ENCODE data around the gene CSNK1D. TPM values are rescaled to one million over a fixed set of nuclear protein-coding genes. Genes with fewer than 3 reads are reported as not detected.
A peak's percentile ranks its signal among the peaks of the same experiment; 100 is the strongest.

The CSNK1D gene
- total RNA-seq, 1 donor from 2014 or later, result 150 TPM

- intact Hi-C loops (cut with DNase I), result no loop called here
- H3K4me3 ChIP-seq, result no peak overlapping the region
- H3K27ac ChIP-seq, result peak overlapping the region; percentile 82
- ATAC-seq, result peak; percentile 95
- no peaks in the 10 kb centered on the region for H3K9me3 ChIP-seq
- DNase-seq, result peak; percentile 91
- H3K4me1 ChIP-seq, result peaks cover 4% of the 10 kb centered on the region
- H3K27me3 ChIP-seq, result no peaks in the 10 kb centered on the region
- TF ChIP-seq CTCF (IDR thresholded peaks at IDR 0.05), result peak; percentile 90
- no peaks in the 10 kb centered on the region for H3K36me3 ChIP-seq
Measured at GRCh38 chr17:82205720-82206508, 67.6 kb downstream of the CSNK1D start.

- H3K27ac ChIP-seq, result no peak overlapping the region
Measured at GRCh38 chr17:82204831-82205719, 68.4 kb downstream of the CSNK1D start.

GRCh38 chr17:82203920-82204319 is 69.6 kb downstream of the CSNK1D start:
- TF ChIP-seq CTCF (IDR thresholded peaks at IDR 0.05), result no peak
- no peaks in the 10 kb centered on the region for H3K27me3 ChIP-seq
- no peak overlapping the region for H3K27ac ChIP-seq
- no peaks in the 10 kb centered on the region for H3K9me3 ChIP-seq
- H3K4me3 ChIP-seq, result no peak overlapping the region
- ATAC-seq (no peak), DNase-seq (no peak)
- peaks cover 4% of the 10 kb centered on the region for H3K4me1 ChIP-seq
- H3K36me3 ChIP-seq, result no peaks in the 10 kb centered on the region
- intact Hi-C loops (cut with DNase I), result no loop called here

More at GRCh38 chr17:82204831-82205719, 68.4 kb downstream of the CSNK1D start:
- no peak for TF ChIP-seq CTCF (IDR thresholded peaks at IDR 0.05)
- ATAC-seq (no peak), DNase-seq (no peak)
- intact Hi-C loops (cut with DNase I), result no loop called here
- Histone ChIP-seq H3K4me1 (peaks cover 4% of the 10 kb centered on the region), H3K4me3 (no peak overlapping the region), H3K9me3 (no peaks in the 10 kb centered on the region), H3K27me3 (no peaks in the 10 kb centered on the region), H3K36me3 (no peaks in the 10 kb centered on the region)

GRCh38 chr17:82202981-82203380 is 70.5 kb downstream of the CSNK1D start:
- intact Hi-C loops (cut with DNase I), result no loop called here

GRCh38 chr17:82201498-82201910 is 72.0 kb downstream of the CSNK1D start:
- intact Hi-C loops (cut with DNase I), result no loop called here
- ATAC-seq (no peak), DNase-seq (no peak)
- H3K27me3 ChIP-seq, result no peaks in the 10 kb centered on the region
- H3K36me3 ChIP-seq, result no peaks in the 10 kb centered on the region
- H3K27ac ChIP-seq, result no peak overlapping the region
- no peak for TF ChIP-seq CTCF (IDR thresholded peaks at IDR 0.05)
- H3K9me3 ChIP-seq, result no peaks in the 10 kb centered on the region
- H3K4me3 ChIP-seq, result no peak overlapping the region
- peaks cover 4% of the 10 kb centered on the region for H3K4me1 ChIP-seq

More at GRCh38 chr17:82202981-82203380, 70.5 kb downstream of the CSNK1D start:
- ATAC-seq (no peak), DNase-seq (no peak)
- Histone ChIP-seq H3K27me3 (no peaks in the 10 kb centered on the region), H3K4me3 (no peak overlapping the region), H3K9me3 (no peaks in the 10 kb centered on the region), H3K27ac (no peak overlapping the region), H3K36me3 (no peaks in the 10 kb centered on the region), H3K4me1 (peaks cover 4% of the 10 kb centered on the region)
- no peak for TF ChIP-seq CTCF (IDR thresholded peaks at IDR 0.05)
